GM12892 (cell line): ENCODE measurements around the gene KHK.

Experiments used
- POLR2A ChIP-seq: IDR thresholded peaks from 2 replicates; pipeline ENCODE4 v1.6.1; 2011; ENCODE audit warnings: low read depth, low read length, control low read depth
- TAF1 ChIP-seq: IDR thresholded peaks from 2 replicates; pipeline ENCODE4 v1.6.1; 2011; ENCODE audit warnings: low read depth, mild to moderate bottlenecking, control low read depth, low read length, borderline replicate concordance

GRCh38 chr2:27080140-27080469 lies 6.5 kb upstream of the KHK start:
- no peak for TF ChIP-seq POLR2A
- no peak for TF ChIP-seq TAF1
